Measurements from ENCODE around the gene WNK2. TPM values are rescaled to one million over a fixed set of nuclear protein-coding genes. Genes with fewer than 3 reads are reported as not detected.
"Not testable (repeated sequence)": the region's sequence is repeated elsewhere in the genome, so short reads cannot be mapped to it uniquely, and the experiment has no call there.

The WNK2 gene
- polyA plus RNA-seq, 1 donor = 17.2 TPM

GRCh38 chr9:93341820-93342219 lies 157.9 kb downstream of the WNK2 start:
- not testable (repeated sequence) for DNase-seq

GRCh38 chr9:93342428-93342827 lies 158.5 kb downstream of the WNK2 start:
- not testable (repeated sequence) for DNase-seq

GRCh38 chr9:93343663-93344062 lies 159.7 kb downstream of the WNK2 start:
- DNase-seq = no peak

GRCh38 chr9:93345643-93346230 lies 161.8 kb downstream of the WNK2 start:
- DNase-seq = no peak

- peak; percentile 31 for DNase-seq
These were observed 162.5 kb downstream of the WNK2 start for GRCh38 chr9:93346231-93347112.

- not testable (repeated sequence) for DNase-seq
These were observed 163.5 kb downstream of the WNK2 start for GRCh38 chr9:93347371-93347975.

GRCh38 chr9:93353413-93354310 lies 169.7 kb downstream of the WNK2 start:
- DNase-seq = not testable (repeated sequence)

- no peak for DNase-seq
These were observed 170.5 kb downstream of the WNK2 start for GRCh38 chr9:93354451-93354850.

- no peak for DNase-seq
These were observed 171.9 kb downstream of the WNK2 start for GRCh38 chr9:93355827-93356226.

GRCh38 chr9:93357649-93358048 lies 173.7 kb downstream of the WNK2 start:
- DNase-seq = no peak

GRCh38 chr9:93359907-93360306 lies 176.0 kb downstream of the WNK2 start:
- DNase-seq = not testable (repeated sequence)

GRCh38 chr9:93361995-93362394 lies 178.1 kb downstream of the WNK2 start:
- DNase-seq = no peak

- DNase-seq = no peak
These were observed 180.9 kb downstream of the WNK2 start for GRCh38 chr9:93364734-93365426.

- DNase-seq = no peak
These were observed 181.6 kb downstream of the WNK2 start for GRCh38 chr9:93365427-93366118.

- no peak for DNase-seq
These were observed 182.1 kb downstream of the WNK2 start for GRCh38 chr9:93366119-93366447.

GRCh38 chr9:93366486-93366885 lies 182.5 kb downstream of the WNK2 start:
- DNase-seq = not testable (repeated sequence)

- no peak for DNase-seq
These were observed 184.5 kb downstream of the WNK2 start for GRCh38 chr9:93368437-93368836.

GRCh38 chr9:93369686-93370085 lies 185.7 kb downstream of the WNK2 start:
- DNase-seq = no peak

All from hindlimb muscle (tissue), 1 donor.